Activated CD8-positive, alpha-beta memory T cell treated with anti-CD3 and anti-CD28 coated beads, Interleukin-2, amount 50 U/mL, for 1 hour (primary cell): ENCODE measurements around the gene SH3PXD2B.
"Not testable (repeated sequence)": the region's sequence is repeated elsewhere in the genome, so short reads cannot be mapped to it uniquely, and the experiment has no call there.

Experiments
- DNase-seq: peaks from one replicate; pipeline ENCODE4 v3.0.0-alpha.2; 2020; ENCODE audit errors: extremely low read depth

The SH3PXD2B gene

DNA sequence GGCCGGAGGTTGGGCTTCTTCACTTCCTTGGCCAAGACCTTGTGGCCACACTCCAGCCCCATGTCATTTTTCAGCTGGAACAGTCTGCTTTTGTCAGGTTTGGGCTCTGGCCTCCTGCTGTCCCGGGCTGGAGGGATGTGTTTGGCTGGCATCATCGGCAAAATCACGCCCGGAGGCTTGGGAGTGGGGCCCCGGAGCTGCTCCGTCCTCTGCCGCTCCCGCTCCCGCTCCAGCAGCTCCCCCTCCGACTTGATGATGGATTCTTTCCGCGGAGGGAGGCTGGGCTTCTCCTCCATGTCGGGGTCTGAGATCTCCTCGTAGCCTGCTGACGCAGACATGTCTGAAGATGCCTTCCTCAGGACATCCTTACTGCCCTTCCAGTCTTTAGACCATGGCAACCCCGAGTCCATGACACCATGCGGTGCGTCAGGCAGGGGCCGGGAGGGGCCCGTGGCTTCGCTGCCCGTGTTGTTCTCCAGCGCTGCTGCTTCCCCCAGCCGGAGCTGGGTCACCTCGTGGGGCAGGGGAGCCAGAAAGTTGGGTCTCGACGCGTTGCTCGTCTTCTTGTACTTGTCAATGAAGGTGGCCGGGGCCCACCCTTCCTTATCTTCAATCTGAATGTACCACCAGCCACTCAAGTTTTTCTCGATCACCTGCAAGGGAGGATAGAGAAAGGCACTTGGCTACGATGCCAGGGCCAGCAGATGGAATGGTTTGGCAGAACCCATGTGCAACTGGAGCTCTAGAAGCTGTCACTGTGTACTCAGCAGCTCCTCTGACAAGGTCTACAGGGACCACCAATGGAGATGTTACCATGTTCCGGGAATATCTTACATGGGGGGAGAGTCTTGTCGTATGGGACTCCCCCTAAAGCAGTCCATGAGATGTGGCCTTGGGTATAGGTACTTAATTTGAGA, 114.8 kb downstream of the SH3PXD2B start:
- DNase-seq, result no peak

DNA sequence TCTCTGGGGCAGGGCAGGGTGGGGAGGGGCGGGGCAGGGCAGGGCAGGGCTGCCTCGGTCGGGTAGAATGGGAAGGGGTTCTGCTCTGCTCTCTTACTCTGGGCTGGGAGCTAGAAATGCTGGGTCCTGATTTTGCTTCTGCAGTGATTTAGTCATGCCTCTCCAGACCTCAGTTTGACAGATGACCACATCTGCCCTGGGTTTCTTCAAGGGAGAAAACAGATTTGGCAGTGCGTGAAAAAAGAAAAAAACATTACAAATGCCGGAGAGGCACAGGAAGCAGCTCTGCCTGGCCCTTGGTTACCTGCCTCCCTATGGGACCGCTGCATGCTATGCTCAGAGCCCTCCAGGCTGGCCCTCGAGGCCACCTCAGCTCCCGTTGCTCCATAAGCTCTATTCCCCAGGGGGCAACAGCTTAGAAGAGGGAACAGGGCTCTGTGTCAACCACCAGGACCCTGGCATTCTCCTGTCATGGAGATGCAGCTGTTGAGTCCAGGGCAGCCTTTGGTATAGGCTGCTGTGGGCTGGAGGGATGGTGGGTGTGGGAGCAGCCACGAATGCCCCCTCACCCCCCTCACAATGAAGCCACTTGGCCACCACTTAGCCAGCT, 117.5 kb downstream of the SH3PXD2B start:
- DNase-seq, result no peak

GRCh38 chr5:172336264-172336663, 118.1 kb downstream of the SH3PXD2B start:
- DNase-seq, result no peak

GRCh38 chr5:172335721-172336120, 118.6 kb downstream of the SH3PXD2B start:
- DNase-seq, result no peak

GRCh38 chr5:172334641-172335040, 119.7 kb downstream of the SH3PXD2B start:
- no peak for DNase-seq

GRCh38 chr5:172334196-172334595, 120.1 kb downstream of the SH3PXD2B start:
- DNase-seq, result no peak

DNA sequence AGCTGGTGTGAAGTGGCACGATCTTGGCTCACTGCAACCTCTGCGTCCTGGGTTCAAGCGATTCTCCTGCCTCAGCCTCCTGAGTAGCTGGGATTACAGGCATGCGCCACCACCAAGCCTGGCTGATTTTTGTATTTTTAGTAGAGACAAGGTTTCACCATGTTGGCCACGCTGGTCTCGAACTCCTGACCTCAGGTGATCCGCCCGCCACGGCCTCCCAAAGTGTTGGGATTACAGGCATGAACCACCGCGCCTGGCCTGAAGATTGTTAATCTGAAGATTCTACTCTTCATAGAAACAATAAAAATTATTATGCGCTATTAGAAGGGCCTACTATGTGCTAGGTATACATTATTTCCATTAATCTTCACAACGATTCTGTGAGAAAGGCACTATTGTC, 127.4 kb downstream of the SH3PXD2B start:
- DNase-seq, result not testable (repeated sequence)

DNA sequence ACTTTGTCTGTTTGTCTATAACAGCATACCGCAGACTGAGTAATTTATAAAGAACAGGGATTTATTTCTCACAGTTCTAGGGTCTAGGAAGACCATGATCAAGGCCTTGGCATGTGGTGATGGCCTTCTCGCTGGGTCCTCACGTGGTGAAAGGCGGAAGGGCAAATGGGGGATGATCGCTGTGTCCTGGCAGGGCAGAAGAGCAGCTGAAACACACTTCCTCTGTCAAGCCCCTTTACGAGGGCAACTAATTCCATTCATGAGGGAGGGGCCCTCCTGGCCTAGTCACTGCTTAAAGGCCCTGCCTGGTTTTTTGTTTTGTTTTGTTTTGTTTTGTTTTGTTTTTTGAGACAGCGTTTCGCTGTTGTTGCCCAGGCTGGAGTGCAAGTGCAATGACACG, 128.9 kb downstream of the SH3PXD2B start:
- DNase-seq, result no peak

GRCh38 chr5:172322028-172322965, 132.0 kb downstream of the SH3PXD2B start:
- no peak for DNase-seq

GRCh38 chr5:172321593-172321992, 132.7 kb downstream of the SH3PXD2B start:
- no peak for DNase-seq

DNA sequence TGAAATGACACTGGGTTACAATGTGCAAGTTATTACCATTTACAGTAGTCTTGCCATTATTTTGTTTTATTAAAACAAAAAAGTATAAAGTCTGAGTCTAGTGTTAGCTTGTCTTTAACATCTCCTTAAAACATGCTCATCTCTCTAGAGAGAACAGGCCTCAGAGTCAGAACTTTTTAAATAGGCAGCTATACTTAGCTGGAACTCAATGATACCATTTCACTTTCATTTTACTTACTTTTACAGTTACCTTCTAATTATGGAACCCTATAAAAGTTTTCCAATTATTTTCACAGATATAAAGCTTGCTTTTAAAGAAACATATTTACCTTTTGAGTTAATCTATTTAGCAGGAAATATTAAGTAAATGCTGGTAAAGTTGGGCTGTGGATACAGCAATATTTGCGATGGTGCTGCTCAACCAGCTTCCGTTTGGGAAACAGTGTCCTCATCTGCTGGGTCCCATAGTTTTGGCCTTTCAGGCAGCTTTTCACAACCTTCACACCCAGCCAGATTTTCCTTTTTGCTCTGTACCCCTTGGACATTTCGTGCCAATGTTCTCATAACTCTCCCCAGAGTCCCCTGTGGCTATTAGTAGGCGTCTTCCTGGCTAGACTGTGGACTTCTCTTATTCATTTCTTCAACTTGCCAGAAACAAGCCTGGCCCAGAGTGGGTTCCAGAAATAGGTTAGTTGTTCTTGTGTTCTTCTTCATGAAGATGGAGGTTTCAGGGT, 134.4 kb downstream of the SH3PXD2B start:
- no peak for DNase-seq

GRCh38 chr5:172315587-172316493, 138.5 kb downstream of the SH3PXD2B start:
- DNase-seq, result no peak

DNA sequence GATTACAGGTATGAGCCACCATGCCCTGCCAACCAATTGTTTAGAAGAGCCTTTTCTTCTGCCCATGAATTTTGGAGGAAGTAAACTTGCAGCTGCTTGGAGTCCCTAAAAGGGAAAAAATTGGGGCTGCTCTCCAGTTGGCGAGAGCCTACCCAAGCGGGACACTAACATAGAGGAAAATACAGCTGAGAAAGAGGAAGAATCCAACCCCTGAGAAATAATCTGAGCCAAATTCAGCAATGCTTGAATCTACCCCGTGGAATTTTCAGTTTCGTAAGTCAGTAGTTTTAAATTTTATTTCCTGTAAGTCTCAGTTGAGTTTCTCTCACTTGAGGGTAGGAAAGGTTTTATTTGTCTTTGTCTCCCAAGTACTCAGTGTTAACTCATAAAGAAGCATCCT, 140.4 kb downstream of the SH3PXD2B start:
- no peak for DNase-seq

DNA sequence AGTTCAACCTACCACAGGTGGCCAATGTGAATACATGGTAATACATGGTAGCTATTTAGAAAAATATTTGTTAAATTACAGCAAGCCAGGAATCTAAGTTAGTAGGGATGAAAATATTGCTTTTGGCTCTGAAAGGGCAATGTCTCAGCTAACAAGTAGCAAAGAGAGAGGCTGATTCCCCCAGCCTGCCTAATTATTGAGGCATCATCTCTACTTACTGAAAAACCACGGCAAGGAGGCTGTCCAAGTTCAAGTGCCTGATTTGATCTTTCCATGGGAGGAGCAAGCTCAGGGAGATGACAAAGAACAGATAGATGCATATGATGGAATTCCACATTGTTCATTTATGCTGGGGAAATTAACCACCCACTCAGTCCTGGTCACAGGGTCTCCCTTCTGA, 142.0 kb downstream of the SH3PXD2B start:
- DNase-seq, result no peak

- DNase-seq, result no peak
Observed at GRCh38 chr5:172311605-172312004, 142.7 kb downstream of the SH3PXD2B start.

DNA sequence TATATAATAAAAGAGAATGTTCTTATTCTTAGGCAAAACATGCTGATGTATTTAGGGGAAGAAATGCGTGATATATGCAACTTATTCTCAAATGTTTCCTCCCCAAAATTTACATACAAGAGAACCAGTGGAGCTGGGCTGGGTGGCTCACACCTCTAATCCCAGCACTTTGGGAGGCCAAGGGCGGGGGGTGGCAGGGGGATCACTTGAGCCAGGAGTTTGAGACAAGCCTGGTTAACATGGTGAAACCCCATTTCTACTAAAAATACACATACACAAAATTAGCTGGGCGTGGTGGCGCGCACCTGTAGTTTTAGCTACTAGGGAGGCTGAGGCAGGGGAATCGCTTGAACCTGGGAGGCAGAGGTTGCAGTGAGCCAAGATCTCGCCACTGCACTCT, 143.3 kb downstream of the SH3PXD2B start:
- no peak for DNase-seq

- no peak for DNase-seq
Observed at GRCh38 chr5:172305380-172305779, 148.9 kb downstream of the SH3PXD2B start.

DNA sequence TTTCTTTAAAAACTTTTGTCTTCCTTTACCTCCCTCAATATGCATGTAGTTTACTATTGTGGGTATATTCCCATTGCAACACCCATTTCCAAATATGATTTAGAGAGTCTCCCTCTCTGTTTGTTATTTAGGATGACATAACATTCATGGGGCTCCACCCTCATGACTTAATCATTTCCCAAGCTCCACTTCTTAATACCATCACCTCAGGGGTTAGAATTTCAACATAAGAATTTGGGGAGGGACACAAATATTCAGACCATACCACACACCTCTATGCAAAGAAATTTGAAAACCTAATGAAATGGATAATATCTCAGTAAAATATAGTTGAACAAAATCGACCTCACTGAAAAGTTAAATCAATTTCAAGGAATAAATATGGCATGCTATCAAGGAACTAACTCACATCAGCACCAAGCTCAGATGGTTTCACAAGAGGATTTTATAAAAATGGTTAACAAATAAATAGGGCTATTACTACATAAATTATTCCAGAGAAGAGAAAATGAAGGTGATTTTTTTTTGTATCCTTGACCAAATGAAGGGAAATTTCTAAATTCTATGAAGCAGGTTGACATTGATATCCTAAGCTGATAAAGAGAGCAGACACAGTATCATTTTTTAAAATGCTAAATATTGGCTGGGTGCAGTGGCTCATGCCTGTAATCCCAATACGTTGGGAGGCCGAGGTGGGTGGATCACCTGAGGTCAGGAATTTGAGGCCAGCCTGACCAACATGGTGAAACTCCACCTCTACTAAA, 150.6 kb downstream of the SH3PXD2B start:
- no peak for DNase-seq

GRCh38 chr5:172303162-172303561, 151.2 kb downstream of the SH3PXD2B start:
- no peak for DNase-seq
